SU-DHL-6 (cell line): ENCODE measurements around the gene BICC1.

ENCODE experiments used
- CTCF ChIP-seq: fragments of 200-600 bp; sonication (generic); IDR thresholded peaks from one replicate; pipeline ENCODE4 v1.5.1; 2017; ENCODE audit warnings: antibody characterized with exemption, mild to moderate bottlenecking, low read length, moderate library complexity; ENCODE audit not compliant: insufficient read depth, poor library complexity, severe bottlenecking
- EZH2phosphoT487 ChIP-seq: fragments of 200-600 bp; sonication (generic), shearing (Covaris generic); conservative IDR thresholded peaks from 2 replicates; pipeline ENCODE4 v1.6.1; 2018; ENCODE audit warnings: mild to moderate bottlenecking, antibody characterized with exemption, low read length, moderate library complexity, mixed read lengths

DNA sequence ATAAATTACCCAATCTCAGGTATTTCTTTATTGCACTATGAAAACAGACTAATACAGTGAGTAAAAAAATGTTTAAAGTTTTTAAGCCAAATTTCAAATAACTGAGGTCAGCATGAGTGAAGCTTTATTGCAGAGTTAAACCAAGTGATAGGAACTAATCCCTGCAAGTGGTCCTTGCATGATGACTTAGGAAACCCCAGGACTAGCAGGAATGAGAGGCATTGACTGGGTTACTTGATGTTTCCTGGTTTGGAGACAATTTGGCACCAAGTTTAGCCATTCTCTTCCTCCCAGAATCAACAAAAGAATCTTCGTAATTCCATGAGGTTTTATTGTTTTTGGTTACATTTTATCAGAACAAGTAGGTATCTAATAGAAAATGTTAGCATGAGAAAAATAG is 194.2 kb downstream of the BICC1 start:
- TF ChIP-seq CTCF (no peak), EZH2phosphoT487 (no peak)
